Astrocyte (in vitro differentiated cells and primary cell): ENCODE measurements around the gene RBM46.

ENCODE experiments used
- EZH2 ChIP-seq: IDR thresholded peaks from 2 replicates; pipeline ENCODE4 v1.6.1; 2012; ENCODE audit warnings: mild to moderate bottlenecking, low read length, inconsistent platforms; ENCODE audit not compliant: insufficient read depth
- TF ChIP-seq, protein P1 (sequence below): IDR thresholded peaks from 2 replicates; pipeline ENCODE4 v1.5.1; 2011; ENCODE audit warnings: low read depth, mild to moderate bottlenecking, inconsistent platforms, low read length, moderate library complexity; ENCODE audit not compliant: insufficient read depth

DNA sequence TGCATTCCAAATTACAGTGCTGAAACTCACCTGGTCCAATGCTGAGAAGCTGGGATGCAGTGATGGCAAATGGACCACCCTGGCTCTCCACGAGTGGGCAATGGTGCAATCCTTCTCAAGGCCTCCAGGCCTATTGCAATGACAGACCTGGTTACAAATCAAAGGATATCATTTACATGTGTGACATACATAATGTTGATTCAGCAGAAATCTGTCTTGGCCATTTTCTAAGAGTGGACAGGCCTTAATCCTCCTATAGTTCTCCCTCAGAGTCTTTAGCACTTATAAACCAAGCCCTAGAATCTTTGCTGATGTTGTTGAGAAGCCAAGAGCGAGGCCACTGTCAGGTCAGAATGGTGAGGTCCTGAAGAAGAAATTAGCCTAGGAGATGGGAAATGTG, 20.2 kb upstream of the RBM46 start:
- TF ChIP-seq, protein P1, sequence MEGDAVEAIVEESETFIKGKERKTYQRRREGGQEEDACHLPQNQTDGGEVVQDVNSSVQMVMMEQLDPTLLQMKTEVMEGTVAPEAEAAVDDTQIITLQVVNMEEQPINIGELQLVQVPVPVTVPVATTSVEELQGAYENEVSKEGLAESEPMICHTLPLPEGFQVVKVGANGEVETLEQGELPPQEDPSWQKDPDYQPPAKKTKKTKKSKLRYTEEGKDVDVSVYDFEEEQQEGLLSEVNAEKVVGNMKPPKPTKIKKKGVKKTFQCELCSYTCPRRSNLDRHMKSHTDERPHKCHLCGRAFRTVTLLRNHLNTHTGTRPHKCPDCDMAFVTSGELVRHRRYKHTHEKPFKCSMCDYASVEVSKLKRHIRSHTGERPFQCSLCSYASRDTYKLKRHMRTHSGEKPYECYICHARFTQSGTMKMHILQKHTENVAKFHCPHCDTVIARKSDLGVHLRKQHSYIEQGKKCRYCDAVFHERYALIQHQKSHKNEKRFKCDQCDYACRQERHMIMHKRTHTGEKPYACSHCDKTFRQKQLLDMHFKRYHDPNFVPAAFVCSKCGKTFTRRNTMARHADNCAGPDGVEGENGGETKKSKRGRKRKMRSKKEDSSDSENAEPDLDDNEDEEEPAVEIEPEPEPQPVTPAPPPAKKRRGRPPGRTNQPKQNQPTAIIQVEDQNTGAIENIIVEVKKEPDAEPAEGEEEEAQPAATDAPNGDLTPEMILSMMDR = no peak
- TF ChIP-seq EZH2 = no peak
